T47D (cell line): Measurements from ENCODE around the gene NNT.

Experiments
- DNase-seq, 2 experiments: peaks; one replicate each; pipeline versions ENCODE4 v3.0.0 to v3.0.0-alpha.2; 2011 to 2012; ENCODE audit warnings: low read depth in 1 of 2, low spot score in 1 of 2
- JUND ChIP-seq: IDR thresholded peaks from 2 replicates; pipeline ENCODE4 v1.6.1; 2012; ENCODE audit warnings: low read depth
- in situ Hi-C: cut with HindIII; loops from 2 replicates; pipeline ENCODE4 v1.10.0; 2016; ENCODE audit warnings: low sequenced_read_pairs, low pct_unique_long_range_greater_than_20kb

The NNT gene

DNA sequence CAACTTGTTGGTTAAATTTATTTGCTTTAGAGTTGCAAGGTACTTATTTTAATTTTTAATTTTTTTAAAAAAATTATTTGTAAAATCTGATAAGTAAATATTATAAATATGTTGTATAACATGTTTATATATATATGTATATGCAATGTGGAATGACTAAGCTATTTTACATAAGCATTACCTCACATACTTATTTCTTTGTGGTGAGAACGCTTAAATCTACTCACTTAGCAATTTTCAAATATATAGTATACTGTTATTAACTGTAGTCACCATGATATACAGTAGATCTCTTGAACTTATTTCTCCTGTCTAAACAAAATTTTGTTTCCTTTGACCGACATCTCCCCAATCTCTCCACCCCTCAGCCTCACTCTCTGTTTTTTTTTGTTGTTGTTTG lies 147.8 kb downstream of the NNT start:
- no peak for DNase-seq
- TF ChIP-seq JUND = no peak
- in situ Hi-C loops = no loop called here

GRCh38 chr5:43753069-43753468 lies 150.1 kb downstream of the NNT start:
- in situ Hi-C loops = no loop called here
- no peak for TF ChIP-seq JUND
- no peak for DNase-seq
